GM18873 (cell line): ENCODE results near the gene WDR7.

ENCODE experiments used
- ATAC-seq: cut with Tn5 transposase; IDR thresholded peaks from one replicate; pipeline ENCODE4 v1.9.1; 2021; ENCODE audit warnings: mild to moderate bottlenecking, moderate library complexity, moderate number of reproducible peaks; ENCODE audit not compliant: unreplicated experiment, low FRiP score

The WDR7 gene

DNA sequence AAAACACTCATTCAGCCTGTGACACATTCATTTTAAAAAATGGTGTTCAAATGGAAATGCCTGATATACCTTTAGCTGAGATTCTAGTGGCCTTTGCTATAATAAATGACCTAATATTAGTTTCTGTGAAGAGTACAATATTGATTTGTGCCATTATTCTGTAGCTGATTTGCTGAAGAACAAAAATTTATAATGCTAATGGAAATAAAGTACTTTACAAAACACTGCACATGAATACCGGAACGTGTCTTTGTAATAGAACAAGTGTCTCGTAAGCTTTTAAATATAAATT is 138.7 kb downstream of the WDR7 start:
- ATAC-seq = no peak

DNA sequence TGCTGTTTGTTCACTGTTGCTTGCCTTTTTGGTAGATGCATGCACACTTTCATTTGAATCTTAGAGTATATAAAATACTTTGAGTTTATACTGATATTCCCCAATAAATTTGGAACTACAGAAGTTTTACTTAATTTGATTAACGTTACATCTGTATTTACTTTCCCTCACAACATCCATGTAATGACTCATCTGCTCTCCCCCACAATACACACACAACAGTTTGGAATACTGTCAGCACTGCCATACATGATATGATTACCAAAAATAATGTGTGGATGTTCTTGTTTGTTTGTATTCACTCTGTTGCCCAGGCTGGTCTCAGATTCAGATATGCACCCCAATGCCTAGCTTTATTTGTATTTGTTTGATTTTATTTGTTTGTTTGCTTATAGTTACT is 144.2 kb downstream of the WDR7 start:
- ATAC-seq = no peak

DNA sequence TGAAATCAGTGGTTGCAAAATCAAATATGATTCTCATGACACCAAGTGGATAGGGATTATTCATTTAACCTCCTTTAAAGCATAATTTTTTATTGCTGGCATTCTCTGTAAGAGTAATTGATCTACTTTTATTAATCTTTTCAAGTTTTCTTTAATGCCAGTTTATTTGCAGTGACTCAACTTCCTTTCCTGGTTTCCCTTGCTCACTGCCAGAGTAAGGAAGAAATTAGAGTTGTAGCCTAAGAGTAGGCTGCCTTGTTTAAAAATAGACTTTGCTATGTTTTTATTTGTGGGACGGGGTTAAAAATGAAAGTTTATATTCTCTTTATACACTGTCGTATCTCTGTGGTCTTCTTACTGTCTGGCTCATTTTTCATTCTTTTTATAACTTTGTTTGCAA is 148.6 kb downstream of the WDR7 start:
- ATAC-seq = no peak

DNA sequence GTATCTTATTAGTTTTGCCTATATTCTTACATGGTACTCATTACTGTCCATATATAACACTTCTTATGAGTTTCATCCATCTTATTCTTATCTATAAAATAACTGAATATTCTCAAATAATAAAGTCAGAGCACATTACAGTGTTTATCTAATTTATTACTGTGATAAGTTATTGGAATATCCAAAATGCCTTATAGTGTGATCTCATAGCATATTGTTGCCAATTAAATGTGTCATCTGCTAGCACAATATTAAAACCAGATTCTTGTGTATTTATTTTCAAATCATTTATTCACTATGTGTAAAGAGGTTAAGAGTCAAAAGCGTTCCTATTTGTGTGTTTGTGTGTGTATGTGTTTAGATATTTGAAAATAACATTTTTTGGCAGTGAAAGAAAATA is 151.9 kb downstream of the WDR7 start:
- no peak for ATAC-seq

DNA sequence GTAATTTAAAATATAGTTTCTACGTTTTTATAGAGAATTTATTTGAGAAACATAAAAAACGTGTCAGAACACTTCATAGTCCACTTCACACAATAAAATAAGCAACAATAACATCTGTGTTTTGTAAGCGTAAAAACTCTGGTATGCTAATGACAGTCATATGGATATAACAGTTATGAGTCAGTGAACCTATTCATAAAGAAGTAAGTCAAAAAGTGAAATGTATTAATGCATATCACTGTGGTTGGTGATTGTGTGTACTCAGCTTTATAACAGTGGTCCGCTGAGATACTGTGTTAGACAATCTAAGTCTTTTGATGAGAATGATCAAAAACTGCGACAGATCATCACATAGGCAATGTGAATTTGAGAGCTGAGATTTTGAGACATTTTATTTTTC is 153.2 kb downstream of the WDR7 start:
- ATAC-seq = no peak

DNA sequence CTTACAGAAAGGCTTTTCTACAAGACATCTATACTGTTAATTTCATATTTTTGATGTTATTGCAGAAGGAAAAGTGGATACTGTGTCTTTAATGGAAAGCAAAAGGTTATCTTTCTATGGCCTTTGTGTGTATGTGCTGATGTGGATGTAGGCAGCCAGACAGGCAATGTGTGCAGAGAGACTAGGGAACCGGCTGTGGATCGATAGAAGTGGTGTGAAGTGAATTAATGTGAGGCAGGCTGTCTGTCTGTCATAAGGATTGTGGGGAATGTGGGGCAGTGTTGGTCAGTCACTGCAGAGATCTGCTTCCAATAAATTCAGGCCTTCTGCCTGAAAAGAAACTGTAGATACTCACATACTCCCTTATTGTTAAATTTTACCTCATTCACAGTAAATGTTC is 156.7 kb downstream of the WDR7 start:
- no peak for ATAC-seq

DNA sequence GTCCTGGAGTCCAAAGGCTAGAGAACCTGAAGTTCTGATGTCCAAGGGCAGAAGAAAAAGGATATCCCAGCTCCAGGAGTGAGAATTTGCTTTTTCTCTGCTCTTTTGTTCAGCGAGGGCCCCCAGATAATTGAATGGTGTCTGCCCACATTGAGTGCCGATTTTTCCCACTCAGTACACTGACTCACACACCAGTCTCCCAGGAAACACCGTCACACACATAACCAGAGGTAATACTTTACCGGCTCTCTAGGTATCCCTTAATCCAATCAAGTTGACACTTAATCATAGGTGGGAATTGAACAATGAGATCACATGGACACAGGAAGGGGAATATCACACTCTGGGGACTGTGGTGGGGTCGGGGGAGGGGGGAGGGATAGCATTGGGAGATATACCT is 161.5 kb downstream of the WDR7 start:
- ATAC-seq = no peak

DNA sequence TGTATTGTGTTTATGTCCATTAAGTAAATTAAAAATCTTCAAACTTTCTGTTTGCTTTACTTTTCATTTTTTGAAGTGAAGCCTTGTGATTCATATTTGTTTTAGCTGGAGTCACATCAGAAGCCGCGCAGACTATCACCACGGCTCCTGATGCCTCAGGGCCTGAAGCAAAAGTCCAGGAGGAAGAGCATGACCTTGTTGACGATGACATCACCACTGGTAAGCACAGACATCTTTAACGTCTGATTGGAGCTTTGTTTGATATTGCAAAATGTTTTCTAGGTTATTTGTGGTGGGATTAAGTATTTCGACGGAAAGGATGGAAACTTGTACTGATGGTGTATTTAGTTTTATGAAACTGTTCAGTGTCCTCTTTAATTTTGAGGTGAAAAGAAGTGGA is 164.8 kb downstream of the WDR7 start:
- ATAC-seq = no peak

DNA sequence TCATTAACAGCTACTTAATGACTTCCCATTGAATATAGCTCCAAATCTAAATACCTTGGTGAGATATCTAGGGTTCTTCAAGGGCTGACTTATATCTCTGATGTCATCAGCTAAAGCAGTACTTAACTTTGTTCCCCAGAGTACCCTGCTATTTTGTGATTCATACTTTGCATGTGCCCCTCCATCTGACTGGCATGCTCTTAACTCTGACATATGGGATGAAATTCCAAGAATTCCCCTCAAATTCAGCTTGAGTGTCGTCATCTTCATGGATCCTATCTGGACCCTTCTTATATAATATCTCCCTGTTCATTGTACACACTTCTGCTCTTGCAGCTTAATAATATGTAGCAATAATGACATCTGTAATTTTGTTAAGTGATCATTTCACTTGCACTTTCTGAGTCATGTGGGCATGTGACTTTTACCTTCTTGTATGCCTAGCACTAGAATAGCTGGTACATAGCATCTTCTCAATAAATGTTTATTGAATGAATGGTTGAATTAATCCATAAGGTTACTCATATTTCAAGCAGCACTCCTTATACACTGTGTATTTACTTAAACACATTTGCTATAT is 172.9 kb downstream of the WDR7 start:
- ATAC-seq = no peak

DNA sequence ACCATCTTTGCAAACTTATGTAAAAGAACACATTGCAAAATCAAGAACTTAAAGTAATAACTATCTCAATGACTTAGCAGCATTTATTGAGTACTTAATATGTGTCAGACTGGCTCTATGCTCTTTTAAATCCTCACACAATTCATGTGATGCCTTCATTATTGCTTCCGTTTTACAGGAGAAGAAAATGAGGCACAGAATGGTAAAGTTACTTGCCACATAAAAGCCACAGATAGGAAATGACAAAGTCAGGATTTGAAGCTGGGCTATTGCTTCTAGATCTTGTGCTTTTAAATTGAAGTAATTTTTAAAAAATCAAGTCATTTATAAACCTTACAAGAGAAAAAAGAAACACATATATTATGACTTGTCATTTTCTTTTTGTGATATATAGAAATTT is 174.2 kb downstream of the WDR7 start:
- ATAC-seq = no peak

DNA sequence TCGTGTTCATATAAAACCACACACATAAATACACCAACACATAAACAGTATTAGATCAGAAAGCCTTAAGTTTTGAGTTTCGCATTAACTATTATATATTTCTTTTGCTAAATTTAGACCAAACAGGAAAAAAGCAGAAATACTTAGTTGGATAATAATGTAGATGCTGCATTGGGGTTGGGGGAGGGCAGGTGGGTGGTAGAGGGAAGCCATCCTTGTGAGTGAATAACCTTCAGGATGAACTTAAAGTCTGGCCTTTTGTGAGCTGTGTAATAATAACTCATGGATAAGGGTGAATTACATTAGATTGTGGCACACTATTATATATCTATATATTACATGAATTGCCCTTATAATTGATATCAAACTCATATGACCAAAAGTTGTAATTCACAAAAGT is 174.7 kb downstream of the WDR7 start:
- ATAC-seq = no peak

DNA sequence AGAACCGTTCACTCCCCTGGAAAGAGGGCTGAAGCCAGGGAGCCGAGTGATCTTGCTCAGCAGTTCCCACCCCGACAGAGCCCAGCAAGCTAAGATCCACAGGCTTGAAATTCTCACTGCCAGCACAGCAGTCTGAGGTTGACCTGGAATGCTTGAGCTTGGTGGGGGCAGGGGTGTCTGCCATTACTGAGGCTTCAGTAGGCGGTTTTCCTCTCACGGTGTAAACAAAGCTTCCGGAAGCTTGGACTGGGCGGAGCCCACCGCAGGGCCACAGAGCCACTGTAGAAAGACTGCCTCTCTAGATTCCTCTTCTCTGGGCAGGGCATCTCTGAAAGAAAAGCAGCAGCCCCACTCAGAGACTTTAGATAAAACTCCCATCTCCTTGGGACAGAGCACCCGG is 180.8 kb downstream of the WDR7 start:
- ATAC-seq = no peak

DNA sequence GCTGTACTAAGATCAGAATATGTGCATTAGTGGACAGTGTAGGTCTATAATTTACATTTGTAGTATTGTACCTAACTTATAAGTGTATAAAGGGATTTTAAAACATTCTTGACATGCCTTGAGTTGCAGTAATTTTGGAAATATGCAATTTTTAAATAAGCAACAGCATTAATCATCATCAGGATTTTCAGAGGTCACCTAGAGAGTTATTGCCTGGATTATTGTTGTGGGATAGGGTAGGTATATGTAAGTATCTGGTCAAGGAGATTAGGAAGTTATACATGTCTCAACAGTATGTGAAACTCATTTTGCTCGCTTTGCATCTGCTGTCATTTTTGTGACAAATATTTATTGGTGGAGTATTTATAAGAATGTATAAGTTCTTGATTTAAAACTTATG is 184.2 kb downstream of the WDR7 start:
- no peak for ATAC-seq

DNA sequence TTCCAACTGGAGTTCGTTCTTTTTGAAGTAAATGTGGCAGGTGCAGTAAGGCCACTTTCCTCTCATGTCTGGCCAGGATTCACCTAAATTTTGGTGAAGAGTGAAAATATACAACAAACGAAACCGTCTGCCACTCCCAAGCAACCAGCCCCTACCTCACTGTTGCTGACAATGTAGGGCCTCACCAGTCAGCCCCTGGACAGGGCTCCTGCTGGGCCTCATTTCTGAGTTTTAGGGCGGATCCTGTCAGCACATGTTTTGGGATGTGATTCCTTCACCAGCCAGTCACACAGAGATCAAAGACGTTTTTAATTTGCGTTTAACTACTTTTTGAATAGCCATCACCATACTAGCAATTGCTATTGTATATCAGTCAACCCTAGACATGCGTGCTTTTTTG is 185.0 kb downstream of the WDR7 start:
- no peak for ATAC-seq

DNA sequence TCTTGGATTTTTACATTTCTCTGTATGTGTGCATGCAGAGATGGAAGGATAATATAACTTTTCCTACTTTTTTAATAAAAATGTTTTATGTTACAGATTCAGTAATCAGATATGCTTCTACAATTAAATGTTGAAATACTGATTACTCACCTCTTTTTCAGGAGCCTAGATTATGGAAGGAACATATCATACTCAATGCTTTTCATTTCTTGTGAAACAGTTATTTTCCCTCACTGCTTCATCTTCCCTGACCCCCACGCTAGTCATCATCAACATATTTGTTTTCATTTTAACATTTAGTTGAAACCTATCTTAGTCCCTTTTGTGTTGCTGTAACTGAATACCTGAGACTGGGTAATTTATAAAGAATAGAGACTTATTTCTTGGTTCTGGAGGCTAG is 190.7 kb downstream of the WDR7 start:
- ATAC-seq = no peak

DNA sequence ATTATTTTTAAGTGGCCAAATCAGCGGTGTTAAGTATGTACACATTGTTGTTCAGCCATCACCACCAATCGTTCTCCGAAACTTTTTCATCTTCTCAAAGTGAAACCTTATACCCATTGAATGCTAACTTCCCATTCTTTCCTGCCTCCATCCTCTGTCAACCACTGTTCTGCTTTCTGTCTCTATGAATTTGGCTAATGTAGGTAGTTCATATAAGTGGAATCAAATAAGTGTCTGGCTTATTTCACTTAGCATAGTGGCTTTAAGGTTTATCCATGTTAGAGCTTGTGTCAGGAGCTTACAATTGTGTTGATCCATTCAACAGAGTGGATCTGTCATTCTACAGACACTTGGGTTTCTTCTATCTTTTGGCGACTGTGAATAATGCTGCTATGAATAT is 192.1 kb downstream of the WDR7 start:
- no peak for ATAC-seq

DNA sequence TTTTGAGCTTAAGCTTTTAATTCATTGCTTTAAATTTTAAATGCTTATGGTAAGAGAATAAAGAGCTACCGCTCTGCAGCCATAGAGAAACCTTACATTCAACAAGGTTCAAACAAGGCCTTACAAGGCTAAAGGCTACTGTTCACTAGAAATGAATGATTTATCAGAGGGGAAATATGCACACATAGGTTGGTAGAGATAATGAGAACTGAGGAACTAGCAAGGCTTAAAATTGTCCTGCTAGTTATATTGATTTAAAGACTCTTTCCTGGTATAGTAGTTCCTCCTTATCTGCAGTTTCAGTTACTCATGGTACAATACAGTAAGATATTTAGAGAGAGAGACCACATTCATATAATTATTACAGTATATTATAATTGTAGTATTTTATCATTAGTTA is 193.4 kb downstream of the WDR7 start:
- no peak for ATAC-seq

DNA sequence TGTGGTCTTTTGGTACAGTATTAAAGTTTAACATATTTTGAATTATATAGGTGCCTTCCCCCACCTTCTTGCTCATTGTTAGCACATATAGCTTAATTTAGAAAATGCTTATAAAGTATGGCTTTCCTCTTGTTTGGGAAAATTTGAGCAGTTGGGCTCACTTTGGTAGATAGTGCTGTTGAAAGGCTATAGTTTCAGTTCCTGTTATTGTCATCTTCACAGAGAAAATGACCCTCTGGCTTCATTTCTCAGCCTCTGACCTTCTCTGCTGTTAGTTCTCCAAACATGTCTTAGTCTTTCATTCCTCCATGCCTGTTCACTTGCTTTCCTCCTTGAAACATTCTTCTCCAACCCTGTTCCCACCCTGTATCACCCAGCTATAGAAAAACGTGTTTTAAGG is 200.6 kb downstream of the WDR7 start:
- ATAC-seq = peak; percentile 76

DNA sequence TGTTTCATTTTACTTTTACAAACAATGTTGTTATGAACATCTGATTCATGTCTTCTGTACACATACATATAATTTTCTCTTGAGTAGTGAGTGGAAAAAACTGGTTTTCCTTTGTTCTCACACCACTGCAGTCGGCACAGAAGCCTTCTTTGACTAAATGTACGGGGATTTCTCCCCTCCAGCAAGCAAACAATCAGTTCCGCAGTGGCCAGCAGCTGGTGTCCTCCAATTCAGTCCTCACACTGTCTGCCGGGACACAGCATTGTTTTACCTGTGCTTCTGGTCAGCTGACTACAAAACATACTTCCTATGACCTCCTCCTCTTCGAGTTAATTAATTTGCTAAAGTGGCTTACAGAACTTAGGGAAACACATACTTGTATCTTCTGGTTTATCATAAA is 202.8 kb downstream of the WDR7 start:
- no peak for ATAC-seq

DNA sequence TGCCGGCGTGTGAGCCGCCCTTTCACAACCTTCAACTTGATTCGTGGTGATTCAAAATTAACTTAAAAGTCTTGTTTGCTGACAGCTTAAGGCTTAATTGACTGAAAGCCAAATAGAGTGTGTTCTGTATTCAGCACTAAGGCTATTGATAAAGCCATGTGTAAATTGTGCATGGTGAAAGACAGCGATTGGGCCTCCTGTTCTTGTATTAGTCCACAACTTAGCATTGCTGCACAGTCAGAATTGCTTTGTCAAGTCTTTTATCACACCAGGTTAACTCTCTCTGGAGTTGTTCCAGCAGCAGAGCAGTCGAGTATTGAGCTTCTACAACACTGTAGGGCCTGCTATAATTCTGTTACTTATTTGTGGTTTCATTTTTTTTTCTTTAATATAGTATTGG is 210.1 kb downstream of the WDR7 start:
- ATAC-seq = no peak

DNA sequence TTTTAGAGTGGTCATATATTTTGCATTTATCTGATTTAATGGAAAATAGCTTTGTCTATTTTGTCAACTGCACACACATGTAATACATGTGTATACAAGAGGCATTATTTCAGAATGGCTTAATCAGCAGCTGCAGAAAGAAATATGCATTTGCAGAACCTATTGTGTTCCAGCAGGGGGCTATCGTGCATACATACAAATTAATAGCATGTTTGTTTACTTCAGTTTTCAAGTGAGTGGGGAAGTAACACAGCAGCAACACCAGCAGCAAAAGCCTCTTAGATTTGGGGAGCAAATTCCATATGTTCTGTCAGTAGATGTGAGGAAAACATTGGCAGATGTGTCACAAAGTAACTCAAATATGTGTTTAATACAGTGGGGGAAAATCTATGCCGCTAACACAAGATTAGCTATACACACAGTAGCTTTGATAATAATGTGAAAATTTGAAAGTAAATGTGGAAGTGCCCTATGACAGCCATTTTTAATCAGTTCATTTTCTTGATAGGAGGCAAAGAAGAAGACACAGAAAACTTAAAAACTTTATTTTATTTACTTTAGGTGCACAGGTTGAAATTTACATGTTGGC is 218.1 kb downstream of the WDR7 start:
- peak; percentile 60 for ATAC-seq

DNA sequence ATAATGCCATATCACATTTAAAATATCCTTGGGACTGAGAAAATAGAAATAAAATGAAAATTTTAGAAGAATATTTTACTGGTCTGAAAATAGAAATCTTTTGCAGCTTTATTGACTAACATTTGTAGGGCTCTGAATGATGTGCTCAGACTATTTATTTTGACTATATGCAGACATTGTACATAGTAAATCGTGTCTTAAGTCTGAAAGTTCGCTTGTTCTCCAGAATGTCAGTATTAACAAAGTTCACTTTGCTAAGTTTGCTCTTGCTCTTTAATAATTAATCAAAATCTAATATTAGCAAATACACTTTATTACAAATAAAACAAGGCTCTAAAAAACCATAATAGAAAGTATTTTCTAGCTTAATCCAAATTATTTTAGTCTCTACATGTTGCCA is 219.8 kb downstream of the WDR7 start:
- no peak for ATAC-seq

DNA sequence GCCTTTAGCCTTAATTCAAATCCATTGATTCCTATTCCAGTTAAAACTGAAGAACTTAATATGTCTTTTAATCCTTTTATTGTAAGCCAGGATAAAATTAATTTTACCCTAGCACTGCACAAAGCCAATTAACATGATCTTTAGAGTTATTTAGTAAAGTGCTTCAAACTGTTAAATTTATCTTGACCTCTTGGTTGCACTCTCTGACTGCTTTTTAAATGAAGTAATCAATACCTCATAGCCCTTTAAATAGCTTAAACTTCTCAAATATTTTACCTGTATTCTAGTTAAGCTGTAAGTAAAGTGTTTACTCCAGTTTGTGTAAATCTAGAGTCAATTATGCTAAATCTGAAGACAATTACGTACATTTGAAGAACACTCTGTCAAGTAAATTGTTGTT is 221.0 kb downstream of the WDR7 start:
- ATAC-seq = no peak
